Neural progenitor cell (in vitro differentiated cells): ENCODE measurements around the gene USP1. TPM values are rescaled to one million over a fixed set of nuclear protein-coding genes. Genes with fewer than 3 reads are reported as not detected.

Experiments used
- DNase-seq: peaks from one replicate; pipeline ENCODE4 v3.0.0-alpha.2; 2016; ENCODE audit warnings: low spot score
- H2AFZ ChIP-seq: fragments of 200-600 bp; sonication (generic); replicated peaks from 2 replicates; pipeline ENCODE4 v1.6.1; 2016; ENCODE audit warnings: antibody characterized with exemption
- H3F3A ChIP-seq: fragments of 200-600 bp; sonication (generic); 2 replicates; pipeline ENCODE4 v1.6.1; 2016; ENCODE audit warnings: antibody characterized with exemption, low read depth
- H3K27ac ChIP-seq: fragments of 200-600 bp; sonication (generic); 2 replicates; pipeline ENCODE4 v1.5.1; 2016; ENCODE audit warnings: mild to moderate bottlenecking
- H3K27me3 ChIP-seq: fragments of 200-600 bp; sonication (generic); 2 replicates; pipeline ENCODE4 v1.6.1; 2016; ENCODE audit warnings: mild to moderate bottlenecking, moderate library complexity
- H3K36me3 ChIP-seq: fragments of 200-600 bp; sonication (generic); 2 replicates; pipeline ENCODE4 v1.5.1; 2016
- H3K4me1 ChIP-seq: fragments of 200-600 bp; sonication (generic); 2 replicates; pipeline ENCODE4 v1.6.1; 2016; ENCODE audit warnings: mixed run types
- H3K4me2 ChIP-seq: fragments of 200-600 bp; sonication (generic); 2 replicates; pipeline ENCODE4 v1.6.1; 2016
- H3K4me3 ChIP-seq: fragments of 200-600 bp; sonication (generic); 2 replicates; pipeline ENCODE4 v1.5.1; 2016
- H3K79me2 ChIP-seq: fragments of 200-600 bp; sonication (generic); 2 replicates; pipeline ENCODE4 v1.6.1; 2016; ENCODE audit warnings: low read depth
- H3K9ac ChIP-seq: fragments of 200-600 bp; sonication (generic); 2 replicates; pipeline ENCODE4 v1.6.1; 2016
- H3K9me3 ChIP-seq: fragments of 200-600 bp; sonication (generic); 2 replicates; pipeline ENCODE4 v1.5.1; 2016; ENCODE audit warnings: low read depth
- H4K20me1 ChIP-seq: fragments of 200-600 bp; sonication (generic); 2 replicates; pipeline ENCODE4 v1.6.1; 2016; ENCODE audit warnings: low read depth
- H3K27ac Mint-ChIP-seq: 3 replicates; pipeline ENCODE4 v1.8.0; 2021; ENCODE audit warnings: mixed read lengths
- H3K27me3 Mint-ChIP-seq: 2 replicates; pipeline ENCODE4 v1.8.0; 2022; ENCODE audit warnings: low read depth, mild to moderate bottlenecking, inconsistent platforms, moderate library complexity, mixed read lengths; ENCODE audit not compliant: insufficient read depth
- H3K36me3 Mint-ChIP-seq: 3 replicates; pipeline ENCODE4 v1.8.0; 2021; ENCODE audit warnings: mixed read lengths
- H3K4me1 Mint-ChIP-seq: 3 replicates; pipeline ENCODE4 v1.8.0; 2021; ENCODE audit warnings: mixed read lengths
- H3K4me3 Mint-ChIP-seq: 3 replicates; pipeline ENCODE4 v1.8.0; 2021; ENCODE audit warnings: mild to moderate bottlenecking, moderate library complexity, mixed read lengths
- H3K9me3 Mint-ChIP-seq: 3 replicates; pipeline ENCODE4 v1.8.0; 2020; ENCODE audit warnings: mixed read lengths
- EZH2 ChIP-seq: fragments of 200-600 bp; sonication (generic); IDR thresholded peaks from 2 replicates; pipeline ENCODE4 v1.6.1; 2017; ENCODE audit warnings: antibody characterized with exemption, mild to moderate bottlenecking, moderate library complexity
- EZH2phosphoT487 ChIP-seq: fragments of 200-600 bp; sonication (generic); IDR thresholded peaks from 2 replicates; pipeline ENCODE4 v1.6.1; 2017; ENCODE audit warnings: antibody characterized with exemption
- total RNA-seq: library from RNA; depleted of rRNA; stranded (reverse); fragments of >200 nt; gene quantifications from 2 replicates; pipeline ENCODE4 v1.2.3, GENCODE V29; 2015; ENCODE audit warnings: low replicate concordance
- TF ChIP-seq, protein P1 (sequence below): fragments of 200-600 bp; sonication (generic); IDR thresholded peaks from 2 replicates; pipeline ENCODE4 v1.5.1; 2017; ENCODE audit warnings: antibody characterized with exemption, mild to moderate bottlenecking

USP1 gene
- total RNA-seq, 1 donor from 2014 or later: 106 TPM

DNA sequence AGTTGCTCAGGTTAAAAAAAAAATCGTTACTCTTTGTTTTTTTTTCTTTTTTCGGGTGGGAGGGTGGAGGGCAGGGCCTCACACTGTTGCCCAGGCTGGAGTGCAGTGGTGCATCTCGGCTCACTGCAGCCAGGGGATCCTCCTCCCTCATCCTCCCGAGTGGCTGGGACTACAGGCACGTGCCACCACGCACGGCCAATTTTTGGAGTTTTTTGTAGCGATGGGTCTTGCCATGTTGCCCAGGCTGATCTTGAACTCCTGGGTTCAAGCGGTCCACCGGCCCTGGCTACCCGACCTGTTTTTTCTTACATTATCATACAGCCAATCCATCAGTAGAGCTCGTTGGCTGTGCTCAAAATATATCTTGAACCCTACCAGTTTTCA lies 2.2 kb upstream of the USP1 start:
- peaks cover 26% of the 10 kb centered on the region for H3K4me1 ChIP-seq
- TF ChIP-seq EZH2phosphoT487 (no peak), EZH2 (no peak)
- TF ChIP-seq, protein P1, sequence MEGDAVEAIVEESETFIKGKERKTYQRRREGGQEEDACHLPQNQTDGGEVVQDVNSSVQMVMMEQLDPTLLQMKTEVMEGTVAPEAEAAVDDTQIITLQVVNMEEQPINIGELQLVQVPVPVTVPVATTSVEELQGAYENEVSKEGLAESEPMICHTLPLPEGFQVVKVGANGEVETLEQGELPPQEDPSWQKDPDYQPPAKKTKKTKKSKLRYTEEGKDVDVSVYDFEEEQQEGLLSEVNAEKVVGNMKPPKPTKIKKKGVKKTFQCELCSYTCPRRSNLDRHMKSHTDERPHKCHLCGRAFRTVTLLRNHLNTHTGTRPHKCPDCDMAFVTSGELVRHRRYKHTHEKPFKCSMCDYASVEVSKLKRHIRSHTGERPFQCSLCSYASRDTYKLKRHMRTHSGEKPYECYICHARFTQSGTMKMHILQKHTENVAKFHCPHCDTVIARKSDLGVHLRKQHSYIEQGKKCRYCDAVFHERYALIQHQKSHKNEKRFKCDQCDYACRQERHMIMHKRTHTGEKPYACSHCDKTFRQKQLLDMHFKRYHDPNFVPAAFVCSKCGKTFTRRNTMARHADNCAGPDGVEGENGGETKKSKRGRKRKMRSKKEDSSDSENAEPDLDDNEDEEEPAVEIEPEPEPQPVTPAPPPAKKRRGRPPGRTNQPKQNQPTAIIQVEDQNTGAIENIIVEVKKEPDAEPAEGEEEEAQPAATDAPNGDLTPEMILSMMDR: no peak
- H3K9me3 Mint-ChIP-seq: no peaks in the 10 kb centered on the region
- H3K4me1 Mint-ChIP-seq: peaks cover 13% of the 10 kb centered on the region
- H3F3A ChIP-seq: peaks cover 28% of the 10 kb centered on the region
- H3K9ac ChIP-seq: no peak overlapping the region
- no peaks in the 10 kb centered on the region for H3K36me3 ChIP-seq
- H3K4me2 ChIP-seq: peak overlapping the region; percentile 92
- no peak overlapping the region for H3K27ac ChIP-seq
- peaks cover 26% of the 10 kb centered on the region for H4K20me1 ChIP-seq
- H3K4me3 Mint-ChIP-seq: peak overlapping the region; percentile 62
- H3K9me3 ChIP-seq: no peaks in the 10 kb centered on the region
- H3K4me3 ChIP-seq: no peak overlapping the region
- no peak overlapping the region for H2AFZ ChIP-seq
- no peak overlapping the region for H3K27ac Mint-ChIP-seq
- H3K36me3 Mint-ChIP-seq: peaks cover 2% of the 10 kb centered on the region
- DNase-seq: no peak
- H3K27me3 ChIP-seq: no peaks in the 10 kb centered on the region
- peaks cover 35% of the 10 kb centered on the region for H3K79me2 ChIP-seq
- H3K27me3 Mint-ChIP-seq: peaks cover 11% of the 10 kb centered on the region

DNA sequence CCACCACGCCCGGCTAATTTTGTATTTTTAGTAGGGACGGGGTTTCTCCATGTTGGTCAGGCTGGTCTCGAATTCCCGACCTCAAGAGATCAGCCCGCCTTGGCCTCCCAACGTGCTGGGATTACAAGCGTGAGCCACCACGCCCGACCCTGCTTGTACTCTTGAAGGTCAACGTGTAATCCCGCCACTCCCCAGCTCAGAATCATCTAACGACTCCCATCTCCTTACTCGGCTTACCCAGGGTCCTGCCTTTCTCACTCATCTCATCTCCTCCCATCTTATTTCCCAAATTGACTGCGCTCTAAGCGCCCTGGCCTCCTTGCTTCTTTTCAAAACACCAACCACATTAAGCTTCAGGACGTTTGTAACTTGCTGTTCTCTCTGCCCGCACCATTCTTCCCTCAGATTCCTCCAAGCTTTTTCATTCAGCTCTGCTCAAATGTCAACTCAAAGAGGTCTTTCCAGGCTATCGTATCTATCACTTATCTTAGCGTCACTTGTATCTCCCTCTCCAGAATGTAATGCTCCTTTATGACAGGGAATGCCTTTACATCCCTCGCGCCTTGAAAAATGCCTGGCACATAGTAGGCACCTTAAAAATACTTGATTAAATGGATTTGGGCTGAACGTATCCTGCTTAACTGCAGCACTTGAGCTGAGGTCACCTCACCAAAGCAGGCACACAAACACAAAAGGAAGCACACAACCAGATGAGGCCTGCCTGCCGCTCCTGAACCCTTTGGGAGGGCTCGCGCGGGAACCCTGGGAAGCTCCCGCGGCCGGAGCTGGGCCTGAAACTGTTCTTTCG lies 1.4 kb upstream of the USP1 start:
- Mint-ChIP-seq H3K4me3 (peak overlapping the region; percentile 92), H3K27me3 (peaks cover 11% of the 10 kb centered on the region), H3K9me3 (no peaks in the 10 kb centered on the region), H3K4me1 (peaks cover 19% of the 10 kb centered on the region), H3K36me3 (peaks cover 3% of the 10 kb centered on the region), H3K27ac (peak overlapping the region; percentile 99)
- Histone ChIP-seq H3K9me3 (no peaks in the 10 kb centered on the region), H3F3A (peaks cover 30% of the 10 kb centered on the region), H3K4me3 (peak overlapping the region; percentile 92), H3K4me1 (peaks cover 28% of the 10 kb centered on the region), H3K4me2 (peak overlapping the region; percentile 92), H3K79me2 (peaks cover 43% of the 10 kb centered on the region), H4K20me1 (peaks cover 33% of the 10 kb centered on the region), H2AFZ (peak overlapping the region; percentile 71), H3K36me3 (peaks cover 2% of the 10 kb centered on the region), H3K27ac (peak overlapping the region; percentile 100), H3K9ac (peak overlapping the region; percentile 91), H3K27me3 (no peaks in the 10 kb centered on the region)
- DNase-seq: no peak
- TF ChIP-seq, protein P1: no peak
- TF ChIP-seq EZH2 (no peak), EZH2phosphoT487 (no peak)

DNA sequence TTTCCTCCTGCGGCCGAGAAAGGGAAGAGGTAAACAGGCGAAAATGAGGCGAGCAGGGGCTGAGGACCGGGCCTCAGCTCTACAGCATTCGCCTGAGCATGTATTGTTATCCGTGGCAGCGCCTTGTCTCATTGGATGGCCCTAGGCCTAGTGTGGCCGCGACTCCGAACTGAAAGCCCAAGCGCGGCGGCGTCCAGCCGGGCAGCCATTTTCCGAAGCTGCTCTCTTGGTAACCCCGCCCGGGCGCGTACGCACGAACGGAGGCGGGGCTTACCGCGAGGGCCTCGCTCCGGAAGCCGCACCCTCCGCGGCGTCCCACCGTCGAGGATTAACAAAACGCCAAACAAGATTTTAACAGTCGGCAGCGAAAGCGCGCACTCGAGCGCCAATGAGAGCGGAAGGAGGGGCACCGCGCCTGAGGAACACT lies 797 bp upstream of the USP1 start:
- Histone ChIP-seq H3K36me3 (peaks cover 7% of the 10 kb centered on the region), H3K9me3 (no peaks in the 10 kb centered on the region), H3K4me1 (peaks cover 28% of the 10 kb centered on the region), H3K79me2 (peaks cover 49% of the 10 kb centered on the region), H3K27ac (peak overlapping the region; percentile 100), H4K20me1 (peaks cover 39% of the 10 kb centered on the region), H2AFZ (peak overlapping the region; percentile 71), H3K4me2 (peak overlapping the region; percentile 92), H3F3A (peaks cover 31% of the 10 kb centered on the region), H3K9ac (peak overlapping the region; percentile 91), H3K27me3 (no peaks in the 10 kb centered on the region), H3K4me3 (peak overlapping the region; percentile 92)
- TF ChIP-seq EZH2: no peak
- TF ChIP-seq EZH2phosphoT487: no peak
- TF ChIP-seq, protein P1: no peak
- peak overlapping the region; percentile 92 for H3K4me3 Mint-ChIP-seq
- peaks cover 19% of the 10 kb centered on the region for H3K4me1 Mint-ChIP-seq
- DNase-seq: no peak
- no peaks in the 10 kb centered on the region for H3K9me3 Mint-ChIP-seq
- H3K36me3 Mint-ChIP-seq: peaks cover 4% of the 10 kb centered on the region
- peaks cover 11% of the 10 kb centered on the region for H3K27me3 Mint-ChIP-seq
- H3K27ac Mint-ChIP-seq: peak overlapping the region; percentile 99
